GF-D8 (cell line): ENCODE data around the gene TPK1.

Experiments used
- DNase-seq: peaks from one replicate; lab custom pipeline; 2025; lab: John Stamatoyannopoulos, UW

Gene TPK1

GRCh38 chr7:144407266-144407931 is 428.5 kb downstream of the TPK1 start:
- DNase-seq = no peak

- no peak for DNase-seq
Observed at GRCh38 chr7:144404946-144405345, 430.9 kb downstream of the TPK1 start.

GRCh38 chr7:144403649-144404061 is 432.2 kb downstream of the TPK1 start, which contains the start of gene NOBOX:
Gene NOBOX (minus strand): TSS chr7:144403693.
- no peak for DNase-seq

DNA sequence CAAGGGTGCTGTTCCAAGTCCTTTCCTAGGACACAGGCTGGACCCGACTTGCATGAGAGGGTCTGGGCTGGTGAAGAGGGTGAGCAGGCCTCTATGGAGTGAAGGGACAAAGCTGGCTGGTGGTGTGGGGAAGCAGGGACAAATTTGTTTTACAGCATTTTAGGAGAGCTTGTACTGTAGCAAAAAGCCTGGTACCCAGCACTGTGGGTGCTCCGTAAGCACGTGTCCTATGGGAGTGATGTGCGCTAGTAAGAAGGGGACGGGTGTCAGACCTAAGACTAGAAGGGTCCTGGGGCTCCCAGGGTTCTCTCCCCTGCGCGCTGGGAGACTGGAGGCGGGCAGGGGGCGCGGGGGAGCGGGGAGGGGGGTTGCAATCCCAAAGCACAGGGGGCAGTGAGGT is 432.8 kb downstream of the TPK1 start:
- DNase-seq = no peak
